HCT116 (cell line): ENCODE measurements around the gene MSMB.

Experiments used
- CEBPB ChIP-seq: IDR thresholded peaks from 2 replicates; pipeline ENCODE4 v1.6.1; 2012; ENCODE audit warnings: low read depth
- CTCF ChIP-seq, 3 experiments: fragments of 200-600 bp in 1 of 3; sonication (generic) in 1 of 3; IDR thresholded peaks in 2 of 3; conservative IDR thresholded peaks in 1 of 3; 2 replicates each; pipeline ENCODE4 v1.5.1; 2012 to 2017; ENCODE audit warnings: low read depth in 2 of 3, low read length in 2 of 3, antibody characterized with exemption in 1 of 3, borderline replicate concordance in 1 of 3, control low read depth in 1 of 3, mild to moderate bottlenecking in 1 of 3, mixed read lengths in 1 of 3, mixed run types in 1 of 3, moderate library complexity in 1 of 3; ENCODE audit not compliant: insufficient read depth in 1 of 3
- EZH2phosphoT487 ChIP-seq: fragments of 200-600 bp; IDR thresholded peaks from 2 replicates; pipeline ENCODE4 v1.6.1; 2018; ENCODE audit warnings: antibody characterized with exemption, borderline replicate concordance
- FOSL1 ChIP-seq: IDR thresholded peaks from 2 replicates; pipeline ENCODE4 v1.6.1; 2012; ENCODE audit warnings: low read depth
- JUND ChIP-seq: IDR thresholded peaks from 2 replicates; pipeline ENCODE4 v1.6.1; 2012
- POLR2A ChIP-seq: IDR thresholded peaks from 2 replicates; pipeline ENCODE4 v1.7.0; 2011; ENCODE audit warnings: borderline replicate concordance; ENCODE audit not compliant: insufficient read depth, insufficient read length; ENCODE audit errors: extremely low read depth
- POLR2AphosphoS5 ChIP-seq: IDR thresholded peaks from 2 replicates; pipeline ENCODE4 v1.6.1; 2011; ENCODE audit warnings: mild to moderate bottlenecking, low read depth, low read length, moderate library complexity
- SRF ChIP-seq: IDR thresholded peaks from 2 replicates; pipeline ENCODE4 v1.6.1; 2012; ENCODE audit warnings: low read depth
- TCF7L2 ChIP-seq: IDR thresholded peaks from 2 replicates; pipeline ENCODE4 v1.7.0; 2011; ENCODE audit warnings: borderline replicate concordance, inconsistent platforms; ENCODE audit not compliant: insufficient read depth, insufficient read length; ENCODE audit errors: extremely low read depth
- TF ChIP-seq, protein P1 (sequence below): IDR thresholded peaks from 2 replicates; pipeline ENCODE4 v1.6.1; 2012; ENCODE audit warnings: low read depth

- no peak for TF ChIP-seq EZH2phosphoT487
- no peak for TF ChIP-seq TCF7L2
- TF ChIP-seq CTCF (IDR thresholded peaks at IDR 0.05 in 2 of 3, conservative IDR thresholded peaks at IDR 0.05 in 1 of 3; ENCODE audit: borderline replicate concordance in 1 of 3, insufficient read depth in 1 of 3, low read depth in 2 of 3, low read length in 2 of 3) = no peak
- no peak for TF ChIP-seq POLR2A
- no peak for TF ChIP-seq SRF
- TF ChIP-seq JUND = no peak
- TF ChIP-seq CEBPB = no peak
- TF ChIP-seq POLR2AphosphoS5 = no peak
- TF ChIP-seq, protein P1, sequence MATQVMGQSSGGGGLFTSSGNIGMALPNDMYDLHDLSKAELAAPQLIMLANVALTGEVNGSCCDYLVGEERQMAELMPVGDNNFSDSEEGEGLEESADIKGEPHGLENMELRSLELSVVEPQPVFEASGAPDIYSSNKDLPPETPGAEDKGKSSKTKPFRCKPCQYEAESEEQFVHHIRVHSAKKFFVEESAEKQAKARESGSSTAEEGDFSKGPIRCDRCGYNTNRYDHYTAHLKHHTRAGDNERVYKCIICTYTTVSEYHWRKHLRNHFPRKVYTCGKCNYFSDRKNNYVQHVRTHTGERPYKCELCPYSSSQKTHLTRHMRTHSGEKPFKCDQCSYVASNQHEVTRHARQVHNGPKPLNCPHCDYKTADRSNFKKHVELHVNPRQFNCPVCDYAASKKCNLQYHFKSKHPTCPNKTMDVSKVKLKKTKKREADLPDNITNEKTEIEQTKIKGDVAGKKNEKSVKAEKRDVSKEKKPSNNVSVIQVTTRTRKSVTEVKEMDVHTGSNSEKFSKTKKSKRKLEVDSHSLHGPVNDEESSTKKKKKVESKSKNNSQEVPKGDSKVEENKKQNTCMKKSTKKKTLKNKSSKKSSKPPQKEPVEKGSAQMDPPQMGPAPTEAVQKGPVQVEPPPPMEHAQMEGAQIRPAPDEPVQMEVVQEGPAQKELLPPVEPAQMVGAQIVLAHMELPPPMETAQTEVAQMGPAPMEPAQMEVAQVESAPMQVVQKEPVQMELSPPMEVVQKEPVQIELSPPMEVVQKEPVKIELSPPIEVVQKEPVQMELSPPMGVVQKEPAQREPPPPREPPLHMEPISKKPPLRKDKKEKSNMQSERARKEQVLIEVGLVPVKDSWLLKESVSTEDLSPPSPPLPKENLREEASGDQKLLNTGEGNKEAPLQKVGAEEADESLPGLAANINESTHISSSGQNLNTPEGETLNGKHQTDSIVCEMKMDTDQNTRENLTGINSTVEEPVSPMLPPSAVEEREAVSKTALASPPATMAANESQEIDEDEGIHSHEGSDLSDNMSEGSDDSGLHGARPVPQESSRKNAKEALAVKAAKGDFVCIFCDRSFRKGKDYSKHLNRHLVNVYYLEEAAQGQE = no peak
- TF ChIP-seq FOSL1 = no peak
These were observed 26.3 kb downstream of the MSMB start for GRCh38 chr10:46019569-46020343.
